Hepatocyte (in vitro differentiated cells): ENCODE data around the gene HS3ST5.

Experiments
- CTCF ChIP-seq: fragments of 200-600 bp; sonication (generic); IDR thresholded peaks from 2 replicates; pipeline ENCODE4 v1.5.1; 2016; ENCODE audit warnings: antibody characterized with exemption, mild to moderate bottlenecking; ENCODE audit not compliant: poor library complexity
- EZH2 ChIP-seq: fragments of 200-600 bp; sonication (generic); IDR thresholded peaks from 2 replicates; pipeline ENCODE4 v1.6.1; 2016; ENCODE audit warnings: antibody characterized with exemption, mild to moderate bottlenecking, borderline replicate concordance
- EZH2phosphoT487 ChIP-seq: fragments of 200-600 bp; sonication (generic); IDR thresholded peaks from one replicate; pipeline ENCODE4 v1.6.1; 2018; ENCODE audit warnings: antibody characterized with exemption, mild to moderate bottlenecking, low read depth, moderate library complexity; ENCODE audit not compliant: unreplicated experiment, severe bottlenecking

GRCh38 chr6:114312931-114313330, 29.9 kb downstream of the HS3ST5 start:
- TF ChIP-seq CTCF (no peak), EZH2phosphoT487 (no peak), EZH2 (no peak)
